Tibial nerve (tissue), 3 donors: ENCODE data around the gene FSCN2.

Source experiments
- CTCF ChIP-seq, 5 experiments: fragments of 200-600 bp in 3 of 5; fragments of 450-650 bp in 2 of 5; sonication (generic) in 3 of 5; IDR thresholded peaks; one replicate each; pipeline ENCODE4 v1.5.1; 2016 to 2019; ENCODE audit warnings: antibody characterized with exemption in 5 of 5, mild to moderate bottlenecking in 3 of 5, moderate library complexity in 2 of 5
- POLR2A ChIP-seq, 2 donors: fragments of 450-650 bp; IDR thresholded peaks; one replicate each; pipeline ENCODE4 v1.6.1; 2017; ENCODE audit warnings: antibody characterized with exemption in 2 of 2, mild to moderate bottlenecking in 2 of 2, moderate library complexity in 2 of 2

- TF ChIP-seq POLR2A (IDR thresholded peaks at IDR 0.05) (no peak), CTCF (IDR thresholded peaks at IDR 0.05) (no peak)
Measured at GRCh38 chr17:81508639-81509206, 19.5 kb upstream of the FSCN2 start.
